ENCODE results near the gene SPHKAP. TPM values are rescaled to one million over a fixed set of nuclear protein-coding genes. Genes with fewer than 3 reads are reported as not detected.
"Not testable (repeated sequence)": the region's sequence is repeated elsewhere in the genome, so short reads cannot be mapped to it uniquely, and the experiment has no call there.

SPHKAP gene
- total RNA-seq, 1 donor from 2014 or later: not detected

GRCh38 chr2:228038967-228039366, 142.5 kb downstream of the SPHKAP start:
- no peak for DNase-seq (ENCODE audit: low spot score)

DNA sequence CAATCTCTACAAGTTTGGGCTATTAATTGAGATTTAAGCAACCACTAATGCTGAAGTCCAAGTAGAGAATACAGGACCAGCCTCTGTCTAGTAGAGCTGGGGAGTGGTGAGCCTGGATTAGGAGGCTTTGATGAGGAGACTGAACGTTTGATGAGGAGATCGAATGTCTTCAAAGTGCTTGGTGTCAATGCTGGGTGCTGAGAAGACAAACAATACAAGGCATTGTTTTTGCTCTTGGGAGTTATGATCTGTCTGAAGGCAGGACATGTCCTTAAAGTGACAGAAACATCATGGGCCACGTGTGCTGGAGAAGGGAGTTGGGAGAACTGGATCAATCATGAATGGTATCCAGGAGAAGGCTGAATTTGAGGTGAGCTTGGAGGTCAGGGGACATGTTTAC, 143.6 kb downstream of the SPHKAP start:
- DNase-seq (ENCODE audit: low spot score): no peak

GRCh38 chr2:228023619-228024018, 157.9 kb downstream of the SPHKAP start:
- no peak for DNase-seq (ENCODE audit: low spot score)

DNA sequence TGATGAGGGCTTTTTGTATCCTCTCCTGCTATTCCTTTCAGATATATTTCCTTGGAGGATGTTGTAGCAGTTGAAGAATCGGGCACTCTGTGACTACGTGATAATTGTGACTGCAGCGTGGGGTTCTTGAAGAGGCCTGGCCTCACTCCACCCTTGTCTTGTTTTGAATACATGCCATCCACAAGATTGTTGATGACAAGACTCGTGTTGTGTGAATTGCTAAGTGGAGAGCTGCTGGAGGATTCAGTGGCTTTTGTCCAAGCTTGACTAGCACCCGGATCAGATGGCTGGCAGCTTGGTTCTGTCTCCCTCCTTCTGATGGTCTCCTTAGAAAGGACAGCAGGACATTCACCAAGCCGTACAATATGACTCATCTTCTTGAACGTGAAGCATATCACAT, 163.2 kb downstream of the SPHKAP start:
- DNase-seq (ENCODE audit: low spot score): no peak

DNA sequence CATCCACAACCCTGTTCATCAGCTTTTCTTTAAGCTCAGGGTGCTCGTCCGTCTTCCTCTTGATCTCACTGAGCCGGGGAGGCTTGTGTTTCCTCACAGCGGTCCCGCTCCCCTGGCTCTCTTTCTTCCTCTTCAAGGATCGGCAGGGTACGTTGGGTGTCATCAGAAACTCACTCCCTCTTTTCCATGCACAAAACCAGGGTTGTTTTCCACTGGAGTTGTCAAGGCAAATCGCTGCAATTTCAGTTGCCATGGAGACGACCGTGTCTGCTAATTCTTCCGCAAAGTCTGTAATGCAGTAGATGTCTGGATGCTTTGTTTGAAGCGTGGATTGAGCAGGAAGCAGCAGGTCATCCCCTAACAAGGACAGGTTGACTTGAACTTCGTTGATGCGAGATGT, 163.7 kb downstream of the SPHKAP start:
- no peak for DNase-seq (ENCODE audit: low spot score)

- DNase-seq (ENCODE audit: low spot score): no peak
Observed at GRCh38 chr2:228016402-228016801, 165.1 kb downstream of the SPHKAP start.

DNA sequence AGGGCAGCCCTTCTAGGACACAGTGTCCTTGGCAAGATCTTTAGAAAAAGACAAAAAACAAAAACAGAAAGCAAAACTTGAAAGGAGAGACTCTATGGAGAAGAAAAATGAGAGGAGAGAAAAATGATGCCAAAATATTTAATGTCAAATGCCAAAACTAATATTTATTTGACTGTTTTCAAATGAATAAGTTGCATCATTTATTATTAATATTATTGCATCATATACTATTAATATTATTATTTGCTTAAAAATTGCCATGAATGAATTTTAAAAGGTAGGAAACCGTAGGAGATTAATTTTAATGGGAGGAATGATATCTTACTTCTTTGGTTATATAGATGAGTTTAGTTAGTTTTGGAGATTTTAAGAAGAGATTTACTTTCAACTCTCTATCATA, 165.7 kb downstream of the SPHKAP start:
- no peak for DNase-seq (ENCODE audit: low spot score)

- no peak for DNase-seq (ENCODE audit: low spot score)
Observed at GRCh38 chr2:227996366-227996765, 185.1 kb downstream of the SPHKAP start.

DNA sequence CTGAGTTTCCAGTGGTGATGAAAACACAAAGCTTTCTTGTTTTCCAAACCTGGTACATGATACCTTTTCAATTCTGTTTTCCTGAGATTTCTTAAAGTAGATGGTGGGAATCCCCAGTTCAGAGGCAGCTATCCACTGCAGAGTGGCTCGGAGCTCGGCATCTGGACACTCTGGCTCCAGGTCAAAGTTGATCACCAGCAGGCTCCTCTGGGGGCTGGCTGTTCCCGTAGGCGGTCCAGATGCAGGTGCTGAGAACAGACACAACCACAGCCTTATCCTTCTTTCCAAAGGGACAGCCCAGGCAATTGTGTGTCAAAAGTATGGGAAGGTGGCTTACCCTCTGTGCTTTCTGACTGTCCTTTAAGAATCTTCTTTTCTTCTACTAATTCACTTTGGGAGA, 190.6 kb downstream of the SPHKAP start:
- DNase-seq (ENCODE audit: low spot score): no peak

- DNase-seq (ENCODE audit: low spot score): no peak
Observed at GRCh38 chr2:227973241-227973640, 208.2 kb downstream of the SPHKAP start.

GRCh38 chr2:227971619-227972230, 209.8 kb downstream of the SPHKAP start:
- no peak for DNase-seq (ENCODE audit: low spot score)

- no peak for DNase-seq (ENCODE audit: low spot score)
Observed at GRCh38 chr2:227960317-227960716, 221.2 kb downstream of the SPHKAP start.

- DNase-seq (ENCODE audit: low spot score): no peak
Observed at GRCh38 chr2:227942965-227943364, 238.5 kb downstream of the SPHKAP start.

- no peak for DNase-seq (ENCODE audit: low spot score)
Observed at GRCh38 chr2:227942021-227942420, 239.5 kb downstream of the SPHKAP start.

GRCh38 chr2:227939271-227940027, 242.0 kb downstream of the SPHKAP start:
- no peak for DNase-seq (ENCODE audit: low spot score)

DNA sequence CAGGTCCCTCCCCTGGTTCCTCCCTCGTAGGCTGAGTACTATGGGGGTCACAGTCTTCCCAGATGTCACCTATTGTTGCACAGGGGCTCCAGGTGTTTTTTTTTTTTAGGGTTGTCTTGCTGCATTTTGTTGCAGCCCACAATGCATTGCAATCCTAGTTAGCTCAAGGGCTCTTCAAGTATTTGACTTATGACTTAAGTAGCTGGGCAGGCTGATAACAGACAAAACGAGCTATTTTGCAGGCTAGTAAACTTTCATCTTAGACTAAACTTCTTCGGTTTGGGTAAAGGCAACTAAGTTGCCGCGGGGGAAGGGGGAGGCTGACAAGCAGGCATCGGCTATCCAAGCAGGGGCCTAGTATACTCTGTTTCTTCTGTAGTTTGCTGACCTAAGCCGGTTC, 245.2 kb downstream of the SPHKAP start:
- DNase-seq (ENCODE audit: low spot score): not testable (repeated sequence)

GRCh38 chr2:227933884-227934283, 247.6 kb downstream of the SPHKAP start:
- DNase-seq (ENCODE audit: low spot score): no peak

- no peak for DNase-seq (ENCODE audit: low spot score)
Observed at GRCh38 chr2:227932403-227932802, 249.1 kb downstream of the SPHKAP start.

GRCh38 chr2:227932001-227932400, 249.5 kb downstream of the SPHKAP start:
- no peak for DNase-seq (ENCODE audit: low spot score)

All from ureter (tissue), 1 donor.